ENCODE data around the gene SLC6A9.

Gene SLC6A9

GRCh38 chr1:44031252-44032169 is at the start of gene SLC6A9:
Gene SLC6A9, minus strand, starts transcription at chr1:44031462. Its CDS starts 7,185 bp downstream, at chr1:44024277.
- no peak for DNase-seq (ENCODE audit: low read depth)
- TF ChIP-seq CTCF (IDR thresholded peaks at IDR 0.05; ENCODE audit: low read depth, low read length) (no peak), POLR2A (IDR thresholded peaks at IDR 0.05; ENCODE audit: extremely low read depth, insufficient read length) (no peak), MAX (IDR thresholded peaks at IDR 0.05; ENCODE audit: low read depth, low read length) (no peak)

GRCh38 chr1:44079566-44079965 is 48.3 kb upstream of the SLC6A9 start:
- no peak for TF ChIP-seq MYC (IDR thresholded peaks at IDR 0.05; ENCODE audit: low read depth, low read length)
- TF ChIP-seq MAX (IDR thresholded peaks at IDR 0.05; ENCODE audit: low read depth, low read length), result no peak
- TF ChIP-seq CTCF (IDR thresholded peaks at IDR 0.05; ENCODE audit: low read depth, low read length), result no peak
- TF ChIP-seq POLR2A (IDR thresholded peaks at IDR 0.05; ENCODE audit: extremely low read depth, insufficient read length), result no peak
- no peak overlapping the region for H3K4me3 ChIP-seq (ENCODE audit: low read depth, low read length)

More at GRCh38 chr1:44031252-44032169, at the start of gene SLC6A9:
- H3K4me3 ChIP-seq (ENCODE audit: low read depth, low read length), result peak within 1 kb of the TSS; percentile 48

GRCh38 chr1:44078104-44078503 is 46.8 kb upstream of the SLC6A9 start:
- H3K4me3 ChIP-seq (ENCODE audit: low read depth, low read length), result no peak overlapping the region
- DNase-seq (ENCODE audit: low read depth), result no peak
- TF ChIP-seq MYC (IDR thresholded peaks at IDR 0.05; ENCODE audit: low read depth, low read length), result no peak
- no peak for TF ChIP-seq CTCF (IDR thresholded peaks at IDR 0.05; ENCODE audit: low read depth, low read length)
- no peak for TF ChIP-seq MAX (IDR thresholded peaks at IDR 0.05; ENCODE audit: low read depth, low read length)
- no peak for TF ChIP-seq POLR2A (IDR thresholded peaks at IDR 0.05; ENCODE audit: extremely low read depth, insufficient read length)

More at GRCh38 chr1:44079566-44079965, 48.3 kb upstream of the SLC6A9 start:
- no peak for DNase-seq (ENCODE audit: low read depth)

GRCh38 chr1:44077421-44077820 is 46.2 kb upstream of the SLC6A9 start:
- DNase-seq (ENCODE audit: low read depth), result no peak
- TF ChIP-seq MYC (IDR thresholded peaks at IDR 0.05; ENCODE audit: low read depth, low read length) (no peak), CTCF (IDR thresholded peaks at IDR 0.05; ENCODE audit: low read depth, low read length) (no peak), MAX (IDR thresholded peaks at IDR 0.05; ENCODE audit: low read depth, low read length) (no peak), POLR2A (IDR thresholded peaks at IDR 0.05; ENCODE audit: extremely low read depth, insufficient read length) (no peak)
- no peak overlapping the region for H3K4me3 ChIP-seq (ENCODE audit: low read depth, low read length)

GRCh38 chr1:44076066-44076465 is 44.8 kb upstream of the SLC6A9 start:
- no peak for DNase-seq (ENCODE audit: low read depth)
- TF ChIP-seq CTCF (IDR thresholded peaks at IDR 0.05; ENCODE audit: low read depth, low read length), result no peak
- TF ChIP-seq POLR2A (IDR thresholded peaks at IDR 0.05; ENCODE audit: extremely low read depth, insufficient read length), result no peak
- no peak for TF ChIP-seq MYC (IDR thresholded peaks at IDR 0.05; ENCODE audit: low read depth, low read length)
- TF ChIP-seq MAX (IDR thresholded peaks at IDR 0.05; ENCODE audit: low read depth, low read length), result no peak
- no peak overlapping the region for H3K4me3 ChIP-seq (ENCODE audit: low read depth, low read length)

Measured in NB4 (cell line).